ENCODE measurements around the gene TRIM9. TPM values are rescaled to one million over a fixed set of nuclear protein-coding genes. Genes with fewer than 3 reads are reported as not detected.

TRIM9 gene
- total RNA-seq, 1 donor from 2014 or later: 2.3 TPM

DNA sequence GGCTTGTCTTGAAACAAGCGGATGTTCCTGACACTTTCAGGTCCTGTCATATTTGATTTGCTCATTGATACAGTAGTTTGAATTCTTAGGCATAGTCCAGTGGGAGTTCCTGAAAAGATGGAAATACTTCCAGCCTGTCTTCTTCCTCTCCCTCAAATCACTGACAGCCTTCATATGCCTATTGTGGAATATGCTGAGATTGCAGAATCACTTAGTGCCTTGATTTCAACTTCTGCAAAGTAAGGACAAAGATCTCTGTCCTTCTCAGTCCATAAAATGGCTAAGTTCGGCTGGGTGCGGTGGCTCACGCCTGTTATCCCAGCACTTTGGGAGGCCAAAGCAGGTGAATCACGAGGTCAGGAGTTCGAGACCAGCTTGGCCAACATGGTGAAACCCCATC, 143.9 kb downstream of the TRIM9 start:
- H3K27me3 Mint-ChIP-seq (ENCODE audit: unreplicated experiment): peaks cover 2% of the 10 kb centered on the region
- TF ChIP-seq, protein P1, sequence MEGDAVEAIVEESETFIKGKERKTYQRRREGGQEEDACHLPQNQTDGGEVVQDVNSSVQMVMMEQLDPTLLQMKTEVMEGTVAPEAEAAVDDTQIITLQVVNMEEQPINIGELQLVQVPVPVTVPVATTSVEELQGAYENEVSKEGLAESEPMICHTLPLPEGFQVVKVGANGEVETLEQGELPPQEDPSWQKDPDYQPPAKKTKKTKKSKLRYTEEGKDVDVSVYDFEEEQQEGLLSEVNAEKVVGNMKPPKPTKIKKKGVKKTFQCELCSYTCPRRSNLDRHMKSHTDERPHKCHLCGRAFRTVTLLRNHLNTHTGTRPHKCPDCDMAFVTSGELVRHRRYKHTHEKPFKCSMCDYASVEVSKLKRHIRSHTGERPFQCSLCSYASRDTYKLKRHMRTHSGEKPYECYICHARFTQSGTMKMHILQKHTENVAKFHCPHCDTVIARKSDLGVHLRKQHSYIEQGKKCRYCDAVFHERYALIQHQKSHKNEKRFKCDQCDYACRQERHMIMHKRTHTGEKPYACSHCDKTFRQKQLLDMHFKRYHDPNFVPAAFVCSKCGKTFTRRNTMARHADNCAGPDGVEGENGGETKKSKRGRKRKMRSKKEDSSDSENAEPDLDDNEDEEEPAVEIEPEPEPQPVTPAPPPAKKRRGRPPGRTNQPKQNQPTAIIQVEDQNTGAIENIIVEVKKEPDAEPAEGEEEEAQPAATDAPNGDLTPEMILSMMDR (IDR thresholded peaks at IDR 0.05; ENCODE audit: unreplicated experiment): no peak
- H3K27ac Mint-ChIP-seq (ENCODE audit: unreplicated experiment): no peak overlapping the region
- H3K9me3 Mint-ChIP-seq (ENCODE audit: unreplicated experiment): no peaks in the 10 kb centered on the region
- H3K4me1 Mint-ChIP-seq (ENCODE audit: unreplicated experiment): no peaks in the 10 kb centered on the region
- H3K4me3 Mint-ChIP-seq (ENCODE audit: unreplicated experiment): no peak overlapping the region
- H3K36me3 Mint-ChIP-seq (ENCODE audit: low read depth, unreplicated experiment): no peaks in the 10 kb centered on the region
- DNase-seq (ENCODE audit: low spot score): no peak

DNA sequence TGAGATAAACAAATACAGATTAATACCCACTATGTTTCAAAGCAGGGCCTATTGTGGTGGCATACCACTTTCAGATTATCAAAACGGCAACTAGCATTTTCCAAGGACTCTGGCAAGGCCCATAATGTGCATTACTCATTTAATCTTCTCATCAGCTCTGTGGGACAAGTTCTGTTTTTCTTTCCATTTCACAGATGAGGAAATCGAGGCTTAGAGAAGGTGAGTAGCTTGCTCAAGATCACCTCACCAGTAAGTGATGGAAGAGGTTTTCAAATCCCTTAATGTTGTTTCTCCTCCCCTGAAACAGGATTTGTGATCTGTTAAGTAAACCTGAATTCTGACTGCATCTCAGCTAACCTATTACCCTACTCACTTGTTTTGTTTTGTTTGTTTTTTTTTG, 146.7 kb downstream of the TRIM9 start:
- Mint-ChIP-seq H3K4me3 (ENCODE audit: unreplicated experiment) (no peak overlapping the region), H3K36me3 (ENCODE audit: low read depth, unreplicated experiment) (no peaks in the 10 kb centered on the region), H3K27ac (ENCODE audit: unreplicated experiment) (no peak overlapping the region), H3K4me1 (ENCODE audit: unreplicated experiment) (peaks cover 4% of the 10 kb centered on the region), H3K27me3 (ENCODE audit: unreplicated experiment) (peaks cover 6% of the 10 kb centered on the region), H3K9me3 (ENCODE audit: unreplicated experiment) (no peaks in the 10 kb centered on the region)
- DNase-seq (ENCODE audit: low spot score): no peak
- TF ChIP-seq, protein P1 (IDR thresholded peaks at IDR 0.05; ENCODE audit: unreplicated experiment): no peak

DNA sequence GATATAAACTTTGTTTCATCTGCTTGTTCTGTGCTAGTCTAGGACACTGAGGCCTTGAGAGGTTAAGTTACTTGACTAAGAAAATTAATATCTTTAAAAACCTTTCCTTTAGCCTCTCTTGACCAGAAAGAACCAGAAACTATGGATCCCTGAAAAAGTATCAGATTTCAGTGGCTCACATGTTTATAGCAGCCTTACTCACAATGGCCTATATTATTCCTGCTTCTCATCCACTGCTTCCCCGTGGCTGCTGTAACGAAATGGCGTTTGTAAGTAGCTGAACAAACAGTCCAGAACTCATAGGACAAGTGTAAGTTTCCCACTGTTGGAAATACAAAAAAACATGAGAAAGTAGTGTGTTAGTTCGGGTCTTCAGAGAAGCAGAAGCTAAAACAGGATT, 147.5 kb downstream of the TRIM9 start:
- no peak for DNase-seq (ENCODE audit: low spot score)
- Mint-ChIP-seq H3K36me3 (ENCODE audit: low read depth, unreplicated experiment) (no peaks in the 10 kb centered on the region), H3K27ac (ENCODE audit: unreplicated experiment) (no peak overlapping the region), H3K4me3 (ENCODE audit: unreplicated experiment) (no peak overlapping the region), H3K9me3 (ENCODE audit: unreplicated experiment) (no peaks in the 10 kb centered on the region), H3K27me3 (ENCODE audit: unreplicated experiment) (peaks cover 6% of the 10 kb centered on the region), H3K4me1 (ENCODE audit: unreplicated experiment) (peaks cover 7% of the 10 kb centered on the region)
- TF ChIP-seq, protein P1 (IDR thresholded peaks at IDR 0.05; ENCODE audit: unreplicated experiment): no peak

- Mint-ChIP-seq H3K36me3 (ENCODE audit: low read depth, unreplicated experiment) (peaks cover 4% of the 10 kb centered on the region), H3K27me3 (ENCODE audit: unreplicated experiment) (peaks cover 8% of the 10 kb centered on the region), H3K9me3 (ENCODE audit: unreplicated experiment) (no peaks in the 10 kb centered on the region), H3K4me1 (ENCODE audit: unreplicated experiment) (peaks cover 7% of the 10 kb centered on the region), H3K27ac (ENCODE audit: unreplicated experiment) (no peak overlapping the region), H3K4me3 (ENCODE audit: unreplicated experiment) (no peak overlapping the region)
- no peak for DNase-seq (ENCODE audit: low spot score)
- TF ChIP-seq, protein P1 (IDR thresholded peaks at IDR 0.05; ENCODE audit: unreplicated experiment): no peak
Observed at GRCh38 chr14:50946234-50946935, 148.5 kb downstream of the TRIM9 start.

- TF ChIP-seq, protein P1 (IDR thresholded peaks at IDR 0.05; ENCODE audit: unreplicated experiment): no peak
- Mint-ChIP-seq H3K27me3 (ENCODE audit: unreplicated experiment) (peaks cover 8% of the 10 kb centered on the region), H3K27ac (ENCODE audit: unreplicated experiment) (peak overlapping the region; percentile 61), H3K9me3 (ENCODE audit: unreplicated experiment) (no peaks in the 10 kb centered on the region), H3K36me3 (ENCODE audit: low read depth, unreplicated experiment) (peaks cover 4% of the 10 kb centered on the region), H3K4me1 (ENCODE audit: unreplicated experiment) (peaks cover 7% of the 10 kb centered on the region), H3K4me3 (ENCODE audit: unreplicated experiment) (peak overlapping the region; percentile 95)
- peak; percentile 6 for DNase-seq (ENCODE audit: low spot score)
Observed at GRCh38 chr14:50944647-50945413, 150.1 kb downstream of the TRIM9 start.
